Parathyroid adenoma (tissue), 2 donors: ENCODE measurements around the gene WWC1.

ENCODE experiments used
- H2AFZ ChIP-seq: fragments of 300-600 bp; sonication (generic); one replicate; pipeline ENCODE4 v1.7.0; 2017; ENCODE audit warnings: antibody characterized with exemption, mild to moderate bottlenecking
- H3K27ac ChIP-seq: fragments of 300-600 bp; sonication (generic); one replicate; pipeline ENCODE4 v1.7.0; 2017
- H3K27me3 ChIP-seq: fragments of 300-600 bp; sonication (generic); one replicate; pipeline ENCODE4 v1.7.0; 2017; ENCODE audit warnings: low read length; ENCODE audit not compliant: control insufficient read depth, insufficient read depth
- H3K36me3 ChIP-seq: fragments of 300-600 bp; sonication (generic); one replicate; pipeline ENCODE4 v1.7.0; 2017; ENCODE audit warnings: low read length; ENCODE audit not compliant: control insufficient read depth, insufficient read depth
- H3K4me1 ChIP-seq: fragments of 300-600 bp; sonication (generic); one replicate; pipeline ENCODE4 v1.7.0; 2017; ENCODE audit warnings: control low read depth
- H3K4me2 ChIP-seq: fragments of 300-600 bp; sonication (generic); one replicate; pipeline ENCODE4 v1.7.0; 2017; ENCODE audit warnings: low read length
- H3K4me3 ChIP-seq: fragments of 300-600 bp; sonication (generic); one replicate; pipeline ENCODE4 v1.7.0; 2017; ENCODE audit warnings: low read depth, low read length
- H3K79me2 ChIP-seq: fragments of 300-600 bp; sonication (generic); one replicate; pipeline ENCODE4 v1.7.0; 2017; ENCODE audit warnings: control low read depth
- H3K9ac ChIP-seq: fragments of 300-600 bp; sonication (generic); one replicate; pipeline ENCODE4 v1.7.0; 2017; ENCODE audit warnings: mild to moderate bottlenecking
- H3K9me3 ChIP-seq: fragments of 300-600 bp; sonication (generic); one replicate; pipeline ENCODE4 v1.7.0; 2017; ENCODE audit warnings: low read length; ENCODE audit not compliant: control insufficient read depth
- CTCF ChIP-seq: fragments of 300-600 bp; sonication (generic); IDR thresholded peaks from one replicate; pipeline ENCODE4 v1.7.0; 2017; ENCODE audit warnings: antibody characterized with exemption, mild to moderate bottlenecking
- donor health status: primary hyperparathyroidism.

Gene WWC1

GRCh38 chr5:168468836-168469235, 177.4 kb downstream of the WWC1 start:
- H3K4me1 ChIP-seq, result no peaks in the 10 kb centered on the region
- no peaks in the 10 kb centered on the region for H3K9me3 ChIP-seq
- no peak for TF ChIP-seq CTCF
- no peaks in the 10 kb centered on the region for H3K79me2 ChIP-seq
- H3K27ac ChIP-seq, result no peak overlapping the region
- H3K4me2 ChIP-seq, result no peak overlapping the region
- H3K9ac ChIP-seq, result no peak overlapping the region
- H2AFZ ChIP-seq, result no peak overlapping the region
- H3K36me3 ChIP-seq, result no peaks in the 10 kb centered on the region
- H3K27me3 ChIP-seq, result no peaks in the 10 kb centered on the region
- H3K4me3 ChIP-seq, result no peak overlapping the region

GRCh38 chr5:168469816-168470215, 178.4 kb downstream of the WWC1 start:
- no peak overlapping the region for H3K9ac ChIP-seq
- no peak overlapping the region for H2AFZ ChIP-seq
- H3K79me2 ChIP-seq, result no peaks in the 10 kb centered on the region
- no peaks in the 10 kb centered on the region for H3K4me1 ChIP-seq
- H3K36me3 ChIP-seq, result no peaks in the 10 kb centered on the region
- H3K27me3 ChIP-seq, result no peaks in the 10 kb centered on the region
- no peaks in the 10 kb centered on the region for H3K9me3 ChIP-seq
- no peak overlapping the region for H3K27ac ChIP-seq
- no peak overlapping the region for H3K4me3 ChIP-seq
- no peak overlapping the region for H3K4me2 ChIP-seq
- TF ChIP-seq CTCF, result no peak

- H3K9ac ChIP-seq, result no peak overlapping the region
- no peaks in the 10 kb centered on the region for H3K9me3 ChIP-seq
- TF ChIP-seq CTCF, result no peak
- H3K4me2 ChIP-seq, result no peak overlapping the region
- no peak overlapping the region for H2AFZ ChIP-seq
- no peaks in the 10 kb centered on the region for H3K36me3 ChIP-seq
- no peak overlapping the region for H3K4me3 ChIP-seq
- no peaks in the 10 kb centered on the region for H3K27me3 ChIP-seq
- H3K4me1 ChIP-seq, result no peaks in the 10 kb centered on the region
- no peak overlapping the region for H3K27ac ChIP-seq
- H3K79me2 ChIP-seq, result no peaks in the 10 kb centered on the region
Measured at GRCh38 chr5:168471785-168472184, 180.3 kb downstream of the WWC1 start.

- no peak overlapping the region for H2AFZ ChIP-seq
- no peak overlapping the region for H3K4me2 ChIP-seq
- H3K9ac ChIP-seq, result no peak overlapping the region
- H3K27me3 ChIP-seq, result no peaks in the 10 kb centered on the region
- H3K9me3 ChIP-seq, result no peaks in the 10 kb centered on the region
- no peak overlapping the region for H3K27ac ChIP-seq
- H3K4me3 ChIP-seq, result no peak overlapping the region
- H3K4me1 ChIP-seq, result no peaks in the 10 kb centered on the region
- no peaks in the 10 kb centered on the region for H3K36me3 ChIP-seq
- no peak for TF ChIP-seq CTCF
- H3K79me2 ChIP-seq, result no peaks in the 10 kb centered on the region
Measured at GRCh38 chr5:168472329-168472728, 180.9 kb downstream of the WWC1 start.

- no peak for TF ChIP-seq CTCF
- H3K4me1 ChIP-seq, result no peaks in the 10 kb centered on the region
- no peak overlapping the region for H3K4me3 ChIP-seq
- H2AFZ ChIP-seq, result no peak overlapping the region
- H3K27ac ChIP-seq, result no peak overlapping the region
- no peak overlapping the region for H3K9ac ChIP-seq
- no peaks in the 10 kb centered on the region for H3K27me3 ChIP-seq
- no peaks in the 10 kb centered on the region for H3K36me3 ChIP-seq
- H3K4me2 ChIP-seq, result no peak overlapping the region
- no peaks in the 10 kb centered on the region for H3K79me2 ChIP-seq
- no peaks in the 10 kb centered on the region for H3K9me3 ChIP-seq
Measured at GRCh38 chr5:168474319-168474718, 182.9 kb downstream of the WWC1 start.
